Natural killer cell (primary cell): ENCODE data around the gene FAM107B. TPM values are rescaled to one million over a fixed set of nuclear protein-coding genes. Genes with fewer than 3 reads are reported as not detected.
A peak's percentile ranks its signal among the peaks of the same experiment; 100 is the strongest.

ENCODE experiments used
- ATAC-seq, 3 donors: fragments of 150-1000 bp in 2 of 3; fragments of 200-7000 bp in 1 of 3; cut with Tn5 transposase; 1 replicate in 1 of 3; 2 replicates in 2 of 3; pipeline ENCODE4 v1.10.0; 2021; ENCODE audit warnings: mild to moderate bottlenecking in 2 of 3, moderate library complexity in 2 of 3
- DNase-seq, 2 donors: peaks; one replicate each; pipeline versions ENCODE4 v3.0.0 to v3.0.0-alpha.2; 2013 to 2021; ENCODE audit warnings: mixed read lengths in 1 of 2
- H3K27ac ChIP-seq: one replicate; pipeline ENCODE4 v1.5.1; 2013; ENCODE audit warnings: mild to moderate bottlenecking, low read length
- H3K27me3 ChIP-seq: one replicate; pipeline ENCODE4 v1.6.1; 2013; ENCODE audit warnings: low read length; ENCODE audit not compliant: control insufficient read depth, insufficient read depth
- H3K36me3 ChIP-seq: one replicate; pipeline ENCODE4 v1.6.1; 2013; ENCODE audit warnings: low read length; ENCODE audit not compliant: control insufficient read depth, insufficient read depth
- H3K4me1 ChIP-seq: one replicate; pipeline ENCODE4 v1.6.1; 2013; ENCODE audit warnings: low read length; ENCODE audit not compliant: control insufficient read depth, insufficient read depth
- H3K4me3 ChIP-seq: one replicate; pipeline ENCODE4 v1.5.1; 2013; ENCODE audit warnings: low read length
- H3K9me3 ChIP-seq: one replicate; pipeline ENCODE4 v1.6.1; 2013; ENCODE audit warnings: low read length; ENCODE audit not compliant: control insufficient read depth, insufficient read depth
- H3K27ac Mint-ChIP-seq, 2 donors: one replicate each; pipeline ENCODE4 v1.8.0; 2022; ENCODE audit warnings: mild to moderate bottlenecking in 2 of 2, mixed read lengths in 2 of 2, moderate library complexity in 1 of 2
- H3K27me3 Mint-ChIP-seq, 2 donors: one replicate each; pipeline ENCODE4 v1.8.0; 2022; ENCODE audit warnings: low read depth in 2 of 2, mixed read lengths in 2 of 2
- H3K36me3 Mint-ChIP-seq: one replicate; pipeline ENCODE4 v1.8.0; 2022; ENCODE audit warnings: mixed read lengths
- H3K4me1 Mint-ChIP-seq, 2 donors: one replicate each; pipeline ENCODE4 v1.8.0; 2022; ENCODE audit warnings: mixed read lengths in 2 of 2
- H3K4me3 Mint-ChIP-seq: one replicate; pipeline ENCODE4 v1.8.0; 2022; ENCODE audit warnings: mild to moderate bottlenecking, moderate library complexity, mixed read lengths
- H3K9me3 Mint-ChIP-seq, 2 donors: one replicate each; pipeline ENCODE4 v1.8.0; 2022; ENCODE audit warnings: mixed read lengths in 2 of 2
- CTCF ChIP-seq: fragments of 200-600 bp; IDR thresholded peaks from one replicate; pipeline ENCODE4 v1.8.0; 2022; ENCODE audit warnings: antibody characterized with exemption
- WGBS: methylation state at CpG from one replicate; pipeline ENCODE4 v1.1.7; 2013; ENCODE audit warnings: missing lambda C conversion rate; ENCODE audit not compliant: insufficient coverage; 5-methylcytosine and 5-hydroxymethylcytosine counted together
- intact Hi-C: fragments of 100-400 bp; cut with micrococcal nuclease; formaldehyde crosslinking; loops from one replicate; pipeline ENCODE4 v1.14.2; 2022
- total RNA-seq, 4 donors: library from RNA; stranded (reverse); fragments of 120-200 nt in 1 of 4; gene quantifications; one replicate each; pipeline versions ENCODE4 v1.2.3 to v1.2.4, GENCODE V29; 2013 to 2022

Gene FAM107B
- total RNA-seq, 3 donors from 2014 or later (not counting 1 experiment from before 2014, with no cell fraction given), result 165 to 226 (median 224) TPM

GRCh38 chr10:14751014-14751896 lies 23.4 kb downstream of the FAM107B start:
- Histone ChIP-seq H3K4me3 (no peak overlapping the region), H3K4me1 (peaks cover 22% of the 10 kb centered on the region), H3K9me3 (no peaks in the 10 kb centered on the region), H3K27me3 (no peaks in the 10 kb centered on the region), H3K27ac (peak overlapping the region; percentile 79), H3K36me3 (no peaks in the 10 kb centered on the region)
- Mint-ChIP-seq H3K9me3 (no peaks in the 10 kb centered on the region), H3K27ac (no peak overlapping the region), H3K36me3 (no peaks in the 10 kb centered on the region), H3K27me3 (no peaks in the 10 kb centered on the region), H3K4me3 (no peak overlapping the region), H3K4me1 (no peaks in the 10 kb centered on the region)
- no peak for ATAC-seq
- intact Hi-C loops, result loop anchor here (10.0 kb wide), 1 partner anchor 96 kb away; no protein-coding TSS in a partner anchor
- no peak for TF ChIP-seq CTCF
- no peak for DNase-seq
- WGBS, result 61% methylated on average over 13 of the region's 14 CpGs

- TF ChIP-seq CTCF, result no peak
- H3K4me3 Mint-ChIP-seq, result no peak overlapping the region
Observed at GRCh38 chr10:14749070-14749809, 25.5 kb downstream of the FAM107B start.

GRCh38 chr10:14748441-14748840 lies 26.3 kb downstream of the FAM107B start:
- Histone ChIP-seq H3K4me3 (no peak overlapping the region), H3K27me3 (no peaks in the 10 kb centered on the region), H3K27ac (no peak overlapping the region), H3K9me3 (no peaks in the 10 kb centered on the region), H3K4me1 (peaks cover 22% of the 10 kb centered on the region), H3K36me3 (no peaks in the 10 kb centered on the region)
- Mint-ChIP-seq H3K36me3 (no peaks in the 10 kb centered on the region), H3K27ac (no peak overlapping the region), H3K4me1 (no peaks in the 10 kb centered on the region), H3K9me3 (no peaks in the 10 kb centered on the region), H3K4me3 (no peak overlapping the region), H3K27me3 (peaks cover 0 to 3% of the 10 kb centered on the region in 2 donors)
- intact Hi-C loops, result no loop called here
- WGBS, result 87% methylated on average over 3 of the region's 3 CpGs
- TF ChIP-seq CTCF, result no peak
- DNase-seq (no peak), ATAC-seq (no peak)

More at GRCh38 chr10:14749070-14749809, 25.5 kb downstream of the FAM107B start:
- no peaks in the 10 kb centered on the region for H3K36me3 Mint-ChIP-seq
- 80% methylated on average over 10 of the region's 10 CpGs for WGBS
- Histone ChIP-seq H3K9me3 (no peaks in the 10 kb centered on the region), H3K4me1 (peaks cover 22% of the 10 kb centered on the region), H3K27me3 (no peaks in the 10 kb centered on the region), H3K27ac (no peak overlapping the region), H3K4me3 (no peak overlapping the region), H3K36me3 (no peaks in the 10 kb centered on the region)
- no peaks in the 10 kb centered on the region for H3K9me3 Mint-ChIP-seq
- ATAC-seq (no peak), DNase-seq (no peak)
- intact Hi-C loops, result no loop called here
- H3K27me3 Mint-ChIP-seq, result peaks cover 0 to 3% of the 10 kb centered on the region in 2 donors
- no peak overlapping the region for H3K27ac Mint-ChIP-seq
- H3K4me1 Mint-ChIP-seq, result no peaks in the 10 kb centered on the region
